ENCODE measurements around the gene FXR2.
"Not testable (repeated sequence)": the region's sequence is repeated elsewhere in the genome, so short reads cannot be mapped to it uniquely, and the experiment has no call there.

The FXR2 gene

GRCh38 chr17:7620835-7621234 lies 6.1 kb upstream of the FXR2 start:
- TF ChIP-seq JUND (IDR thresholded peaks at IDR 0.05; ENCODE audit: low read depth), result no peak
- no peak for DNase-seq (ENCODE audit: low read depth in 1 of 2, low spot score in 1 of 2)
- in situ Hi-C loops (cut with HindIII; ENCODE audit: low pct_unique_long_range_greater_than_20kb, low sequenced_read_pairs), result no loop called here

DNA sequence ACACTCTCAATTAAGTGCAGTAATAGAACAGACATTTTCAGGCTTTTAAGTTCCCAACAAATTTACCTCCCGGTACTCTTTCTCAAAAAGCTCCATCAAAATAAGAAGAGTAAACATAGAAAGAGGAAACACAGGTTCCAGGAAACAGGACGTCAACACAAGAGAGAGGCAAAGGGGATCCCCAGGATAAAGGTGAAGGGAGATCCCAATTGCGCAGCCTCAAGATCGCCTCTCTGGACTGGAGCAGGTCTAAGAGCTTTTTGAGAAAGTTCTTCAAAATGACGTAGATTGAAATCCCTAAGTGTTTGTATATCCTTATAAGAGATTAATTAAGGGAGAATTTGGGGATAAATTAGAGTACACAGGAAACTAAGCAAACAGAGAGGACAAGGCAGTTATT lies 3.9 kb upstream of the FXR2 start:
- TF ChIP-seq JUND (IDR thresholded peaks at IDR 0.05; ENCODE audit: low read depth), result no peak
- no peak for DNase-seq (ENCODE audit: low read depth in 1 of 2, low spot score in 1 of 2)
- in situ Hi-C loops (cut with HindIII; ENCODE audit: low pct_unique_long_range_greater_than_20kb, low sequenced_read_pairs), result no loop called here

- DNase-seq (ENCODE audit: low read depth in 1 of 2, low spot score in 1 of 2), result no peak
- in situ Hi-C loops (cut with HindIII; ENCODE audit: low pct_unique_long_range_greater_than_20kb, low sequenced_read_pairs), result no loop called here
- TF ChIP-seq JUND (IDR thresholded peaks at IDR 0.05; ENCODE audit: low read depth), result no peak
Observed at GRCh38 chr17:7615265-7615747, 609 bp upstream of the FXR2 start.

GRCh38 chr17:7613769-7614424 lies 800 bp downstream of the FXR2 start:
- no peak for TF ChIP-seq JUND (IDR thresholded peaks at IDR 0.05; ENCODE audit: low read depth)
- DNase-seq (ENCODE audit: low read depth in 1 of 2, low spot score in 1 of 2), result no peak
- in situ Hi-C loops (cut with HindIII; ENCODE audit: low pct_unique_long_range_greater_than_20kb, low sequenced_read_pairs), result no loop called here

DNA sequence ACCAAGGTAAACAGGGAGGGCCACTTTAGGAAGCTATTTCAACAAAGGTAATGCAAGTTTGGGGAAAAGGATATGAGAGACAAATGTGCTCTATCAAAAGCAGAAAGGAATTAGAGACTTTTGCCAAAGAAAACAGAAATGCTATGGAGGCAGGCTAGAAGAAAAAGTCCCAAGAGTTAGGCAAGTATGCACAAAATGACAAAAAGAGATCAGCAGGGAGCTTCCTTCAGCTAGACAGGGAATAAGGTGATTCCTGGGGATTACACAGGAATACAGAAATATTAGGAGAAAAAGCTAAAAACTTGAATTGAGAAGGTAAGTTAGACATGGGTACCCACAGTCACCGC lies 2.4 kb downstream of the FXR2 start:
- in situ Hi-C loops (cut with HindIII; ENCODE audit: low pct_unique_long_range_greater_than_20kb, low sequenced_read_pairs), result no loop called here
- no peak for DNase-seq (ENCODE audit: low read depth in 1 of 2, low spot score in 1 of 2)
- TF ChIP-seq JUND (IDR thresholded peaks at IDR 0.05; ENCODE audit: low read depth), result no peak

GRCh38 chr17:7611635-7612293 lies 2.9 kb downstream of the FXR2 start:
- TF ChIP-seq JUND (IDR thresholded peaks at IDR 0.05; ENCODE audit: low read depth), result no peak
- in situ Hi-C loops (cut with HindIII; ENCODE audit: low pct_unique_long_range_greater_than_20kb, low sequenced_read_pairs), result no loop called here
- no peak for DNase-seq (ENCODE audit: low read depth in 1 of 2, low spot score in 1 of 2)

DNA sequence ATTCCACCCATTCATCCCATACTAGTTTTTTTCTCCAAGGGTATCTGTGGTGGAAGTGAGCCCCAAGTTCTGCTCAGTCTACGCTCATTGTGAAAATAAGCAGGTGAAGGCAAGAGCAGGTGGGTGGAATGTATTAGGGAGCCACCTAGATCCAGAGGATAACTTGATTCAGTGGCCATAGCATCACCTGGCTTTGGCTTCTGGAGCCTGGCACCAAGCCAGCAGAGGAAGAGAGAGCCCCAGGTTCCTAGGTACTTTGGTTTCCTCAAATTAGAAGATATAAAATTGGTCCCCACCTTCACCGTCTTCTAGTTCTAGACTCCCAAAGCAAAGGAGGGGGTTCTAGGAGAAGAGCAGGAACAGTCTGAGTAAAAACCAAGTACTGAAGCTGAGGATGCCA lies 4.1 kb downstream of the FXR2 start:
- TF ChIP-seq JUND (IDR thresholded peaks at IDR 0.05; ENCODE audit: low read depth), result no peak
- DNase-seq (ENCODE audit: low read depth in 1 of 2, low spot score in 1 of 2), result no peak
- in situ Hi-C loops (cut with HindIII; ENCODE audit: low pct_unique_long_range_greater_than_20kb, low sequenced_read_pairs), result no loop called here

- TF ChIP-seq JUND (IDR thresholded peaks at IDR 0.05; ENCODE audit: low read depth), result no peak
- DNase-seq (ENCODE audit: low read depth in 1 of 2, low spot score in 1 of 2), result no peak
- in situ Hi-C loops (cut with HindIII; ENCODE audit: low pct_unique_long_range_greater_than_20kb, low sequenced_read_pairs), result no loop called here
Observed at GRCh38 chr17:7606280-7606679, 8.4 kb downstream of the FXR2 start.

DNA sequence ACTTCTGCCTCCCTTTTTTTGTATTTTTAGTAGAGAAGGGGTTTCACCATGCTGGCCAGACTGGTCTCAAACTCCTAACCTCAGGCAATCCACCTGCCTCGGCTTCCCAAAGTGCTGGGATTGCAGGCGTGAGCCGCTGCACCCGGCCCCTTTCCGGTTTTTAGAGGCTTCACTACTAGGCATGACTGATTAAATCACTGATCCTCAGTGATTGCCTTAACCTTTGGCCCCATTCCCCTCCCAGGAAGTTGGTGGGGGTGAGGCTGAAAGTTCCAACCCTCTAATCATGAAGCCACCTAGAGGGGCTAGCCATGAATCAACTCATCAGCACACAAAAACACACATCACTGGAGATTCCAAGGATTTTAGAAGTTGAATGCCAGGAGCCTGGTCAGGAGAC lies 17.1 kb downstream of the FXR2 start:
- DNase-seq (ENCODE audit: low read depth in 1 of 2, low spot score in 1 of 2); in situ Hi-C loops (cut with HindIII; ENCODE audit: low pct_unique_long_range_greater_than_20kb, low sequenced_read_pairs): not testable (repeated sequence)

DNA sequence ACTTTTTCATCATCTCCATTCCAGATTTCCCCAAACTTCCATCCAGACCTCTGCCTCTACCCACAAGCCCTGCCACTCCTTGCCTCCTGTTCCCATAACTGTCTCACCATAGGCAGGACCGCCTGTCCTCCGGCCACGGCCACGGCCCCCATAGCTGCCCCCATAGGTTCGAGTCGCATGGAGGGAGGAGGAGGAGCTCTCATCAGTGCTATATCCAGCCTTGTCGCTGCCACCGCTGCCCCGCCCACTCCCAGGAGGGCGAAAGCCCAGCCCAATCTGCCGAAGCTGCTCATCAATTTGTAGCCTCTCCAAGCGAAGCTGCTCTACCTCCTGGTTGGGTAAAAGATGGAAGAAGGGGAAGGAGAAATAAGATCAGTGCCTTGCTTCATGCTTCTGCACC lies 21.4 kb downstream of the FXR2 start:
- in situ Hi-C loops (cut with HindIII; ENCODE audit: low pct_unique_long_range_greater_than_20kb, low sequenced_read_pairs), result no loop called here
- DNase-seq (ENCODE audit: low read depth in 1 of 2, low spot score in 1 of 2), result no peak
- no peak for TF ChIP-seq JUND (IDR thresholded peaks at IDR 0.05; ENCODE audit: low read depth)

- in situ Hi-C loops (cut with HindIII; ENCODE audit: low pct_unique_long_range_greater_than_20kb, low sequenced_read_pairs), result no loop called here
- no peak for DNase-seq (ENCODE audit: low read depth in 1 of 2, low spot score in 1 of 2)
- no peak for TF ChIP-seq JUND (IDR thresholded peaks at IDR 0.05; ENCODE audit: low read depth)
Observed at GRCh38 chr17:7592422-7593021, 22.2 kb downstream of the FXR2 start.

DNA sequence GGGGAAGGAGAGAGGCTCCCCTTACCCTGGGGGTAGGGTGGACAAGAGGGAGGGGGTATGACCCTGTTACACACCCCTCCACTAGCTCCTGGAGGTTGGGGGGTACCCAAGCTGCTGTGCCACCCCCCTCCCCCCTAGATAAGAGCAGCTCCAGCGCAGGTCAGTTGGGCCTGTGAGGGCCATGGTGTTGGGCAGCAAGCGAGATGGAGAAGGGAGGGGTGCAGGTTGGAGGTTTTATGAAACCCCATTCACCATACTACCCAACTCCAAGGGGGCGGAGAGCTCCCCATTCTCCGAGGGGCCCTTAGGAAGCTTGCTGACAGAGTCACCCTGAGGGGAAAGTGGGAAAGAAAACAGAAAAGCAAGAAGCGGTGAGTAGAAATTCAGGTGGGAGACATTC lies 23.1 kb downstream of the FXR2 start:
- no peak for TF ChIP-seq JUND (IDR thresholded peaks at IDR 0.05; ENCODE audit: low read depth)
- DNase-seq (ENCODE audit: low read depth in 1 of 2, low spot score in 1 of 2), result no peak
- in situ Hi-C loops (cut with HindIII; ENCODE audit: low pct_unique_long_range_greater_than_20kb, low sequenced_read_pairs), result no loop called here

DNA sequence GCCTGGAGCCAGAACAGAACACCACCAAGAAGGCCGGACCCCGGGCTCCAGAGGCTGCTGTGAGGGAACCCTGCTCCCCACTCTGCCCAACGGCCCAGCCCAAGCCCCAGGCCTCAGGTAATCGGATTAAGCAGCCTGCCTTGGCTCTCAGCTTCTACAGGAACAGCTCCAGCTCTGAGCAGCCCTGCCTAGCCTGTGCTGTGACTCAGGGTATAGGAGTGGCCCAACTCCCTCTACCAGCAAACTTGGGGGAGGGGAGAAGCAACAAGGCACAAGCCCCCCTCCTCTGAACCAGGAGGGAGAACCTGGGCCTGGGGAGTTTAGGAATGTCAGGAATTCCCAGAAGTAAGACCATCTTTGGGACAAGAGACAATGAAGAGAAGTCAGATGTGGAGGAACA lies 24.0 kb downstream of the FXR2 start:
- no peak for DNase-seq (ENCODE audit: low read depth in 1 of 2, low spot score in 1 of 2)

More for the DNA sequence above, 24.0 kb downstream of the FXR2 start:
- no peak for TF ChIP-seq JUND (IDR thresholded peaks at IDR 0.05; ENCODE audit: low read depth)
- in situ Hi-C loops (cut with HindIII; ENCODE audit: low pct_unique_long_range_greater_than_20kb, low sequenced_read_pairs), result no loop called here
